Esophagus muscularis mucosa (tissue), 4 donors: ENCODE measurements around the gene RPRD1B. TPM values are rescaled to one million over a fixed set of nuclear protein-coding genes. Genes with fewer than 3 reads are reported as not detected.
"Not testable (repeated sequence)": the region's sequence is repeated elsewhere in the genome, so short reads cannot be mapped to it uniquely, and the experiment has no call there.

Experiments
- DNase-seq: peaks from one replicate; pipeline ENCODE4 v3.0.0-alpha.2; 2017; ENCODE audit errors: extremely low spot score
- H3K27ac ChIP-seq, 4 donors: fragments of 200-600 bp; sonication (generic); replicated peaks in 1 of 4; 1 replicate in 3 of 4; 2 replicates in 1 of 4; pipeline ENCODE4 v1.5.1; 2016 to 2019; ENCODE audit warnings: mild to moderate bottlenecking in 1 of 4
- H3K27me3 ChIP-seq, 4 donors: fragments of 200-600 bp; sonication (generic); one replicate each; pipeline versions ENCODE4 v1.5.1 to v1.6.0; 2016 to 2019
- H3K36me3 ChIP-seq, 4 donors: fragments of 200-600 bp; sonication (generic); one replicate each; pipeline ENCODE4 v1.5.1; 2016 to 2019
- H3K4me1 ChIP-seq, 4 donors: fragments of 200-600 bp; sonication (generic); one replicate each; pipeline ENCODE4 v1.5.1; 2016 to 2019
- H3K4me3 ChIP-seq, 4 donors: fragments of 200-600 bp; sonication (generic); 1 replicate in 2 of 4; 2 replicates in 2 of 4; pipeline ENCODE4 v1.5.1; 2016 to 2019; ENCODE audit warnings: mild to moderate bottlenecking in 4 of 4, moderate library complexity in 1 of 4
- H3K9me3 ChIP-seq, 4 donors: fragments of 200-600 bp; sonication (generic); 1 replicate in 3 of 4; 2 replicates in 1 of 4; pipeline ENCODE4 v1.5.1; 2016 to 2019
- CTCF ChIP-seq, 3 experiments: fragments of 200-600 bp in 2 of 3; fragments of 450-650 bp in 1 of 3; sonication (generic) in 2 of 3; IDR thresholded peaks; one replicate each; pipeline ENCODE4 v1.5.1; 2017 to 2019; ENCODE audit warnings: antibody characterized with exemption in 3 of 3, mild to moderate bottlenecking in 2 of 3, moderate library complexity in 1 of 3
- EP300 ChIP-seq: sonication (generic); formaldehyde crosslinking; IDR thresholded peaks from one replicate; pipeline ENCODE4 v1.6.1; 2017; ENCODE audit warnings: antibody characterized with exemption
- POLR2A ChIP-seq: fragments of 450-650 bp; IDR thresholded peaks from one replicate; pipeline ENCODE4 v1.6.1; 2017; ENCODE audit warnings: antibody characterized with exemption, moderate library complexity, mild to moderate bottlenecking, low read depth
- POLR2AphosphoS5 ChIP-seq, 2 donors: sonication (generic); formaldehyde crosslinking; IDR thresholded peaks; one replicate each; pipeline ENCODE4 v1.6.1; 2017; ENCODE audit warnings: antibody characterized with exemption in 2 of 2
- WGBS: methylation state at CpG from one replicate; pipeline ENCODE4 v1.1.5; 2018; 5-methylcytosine and 5-hydroxymethylcytosine counted together
- intact Hi-C: fragments of 100-400 bp; cut with DNase I; formaldehyde crosslinking; loops from one replicate; pipeline ENCODE4 v1.15.1; 2023
- total RNA-seq, 4 donors: library from RNA; depleted of rRNA; stranded (reverse); fragments of >200 nt; gene quantifications; one replicate each; pipeline versions ENCODE4 v1.1.0 to v1.2.1, GENCODE V29; 2016

The RPRD1B gene
- total RNA-seq, 4 donors from 2014 or later: 26.7 to 39.5 (median 33.8) TPM

- no peak overlapping the region for H3K27ac ChIP-seq
These were observed 72.9 kb downstream of the RPRD1B start for GRCh38 chr20:38106461-38106860.

GRCh38 chr20:38107386-38107785 lies 73.8 kb downstream of the RPRD1B start:
- H3K4me1 ChIP-seq: peaks cover 36 to 39% (median 37%) of the 10 kb centered on the region in 4 donors
- 88% methylated on average over 1 of the region's 1 CpG for WGBS
- H3K27ac ChIP-seq, H3K4me3 ChIP-seq, H3K9me3 ChIP-seq, H3K36me3 ChIP-seq, DNase-seq, H3K27me3 ChIP-seq, intact Hi-C loops: not testable (repeated sequence)

More at GRCh38 chr20:38106461-38106860, 72.9 kb downstream of the RPRD1B start:
- no peaks in the 10 kb centered on the region for H3K36me3 ChIP-seq
- WGBS: 86% methylated on average over 2 of the region's 5 CpGs
- DNase-seq: peak; percentile 86
- H3K4me3 ChIP-seq: no peak overlapping the region
- no peaks in the 10 kb centered on the region for H3K27me3 ChIP-seq
- H3K9me3 ChIP-seq: no peaks in the 10 kb centered on the region
- H3K4me1 ChIP-seq: peaks cover 36 to 38% (median 36%) of the 10 kb centered on the region in 4 donors
- TF ChIP-seq POLR2AphosphoS5 (IDR thresholded peaks at IDR 0.05): no peak
- TF ChIP-seq CTCF (IDR thresholded peaks at IDR 0.05): no peak
- TF ChIP-seq EP300: no peak
- TF ChIP-seq POLR2A: no peak
- intact Hi-C loops: no loop called here

- H3K36me3 ChIP-seq, H3K27me3 ChIP-seq, H3K4me3 ChIP-seq, H3K9me3 ChIP-seq, intact Hi-C loops: not testable (repeated sequence)
- Histone ChIP-seq H3K4me1 (peaks cover 36 to 39% (median 37%) of the 10 kb centered on the region in 4 donors), H3K27ac (peak overlapping the region; percentile 75 to 84 (median 78))
- DNase-seq: peak; percentile 62
- WGBS: 89% methylated on average over 7 of the region's 7 CpGs
These were observed 74.4 kb downstream of the RPRD1B start for GRCh38 chr20:38107916-38108315.

GRCh38 chr20:38108438-38108985 lies 75.0 kb downstream of the RPRD1B start:
- WGBS: 24% methylated on average over 4 of the region's 4 CpGs
- H3K27ac ChIP-seq: peak overlapping the region; percentile 75 to 84 (median 78)
- H3K4me3 ChIP-seq: no peak overlapping the region
- no peaks in the 10 kb centered on the region for H3K27me3 ChIP-seq
- H3K36me3 ChIP-seq: no peaks in the 10 kb centered on the region
- peaks cover 36 to 41% (median 38%) of the 10 kb centered on the region in 4 donors for H3K4me1 ChIP-seq
- peak in 1 of 2 donors; percentile 18 for TF ChIP-seq POLR2AphosphoS5 (IDR thresholded peaks at IDR 0.05)
- no peak for TF ChIP-seq POLR2A
- no peaks in the 10 kb centered on the region for H3K9me3 ChIP-seq
- intact Hi-C loops: no loop called here
- peak; percentile 91 for DNase-seq

- Histone ChIP-seq H3K27ac (peak overlapping the region; percentile 75 to 84 (median 78)), H3K4me3 (no peak overlapping the region), H3K4me1 (peaks cover 36 to 47% (median 40%) of the 10 kb centered on the region in 4 donors), H3K36me3 (no peaks in the 10 kb centered on the region), H3K27me3 (no peaks in the 10 kb centered on the region), H3K9me3 (no peaks in the 10 kb centered on the region)
- DNase-seq: peak; percentile 92
- TF ChIP-seq EP300: no peak
- TF ChIP-seq POLR2AphosphoS5 (IDR thresholded peaks at IDR 0.05): peak in 1 of 2 donors; percentile 55
- intact Hi-C loops: no loop called here
- 72% methylated on average over 2 of the region's 3 CpGs for WGBS
These were observed 75.5 kb downstream of the RPRD1B start for GRCh38 chr20:38108986-38109541.

GRCh38 chr20:38109591-38110524 lies 76.3 kb downstream of the RPRD1B start:
- Histone ChIP-seq H3K27me3 (no peaks in the 10 kb centered on the region), H3K27ac (peak overlapping the region; percentile 75 to 84 (median 78)), H3K4me3 (no peak overlapping the region), H3K9me3 (no peaks in the 10 kb centered on the region), H3K4me1 (peaks cover 36 to 52% (median 40%) of the 10 kb centered on the region in 4 donors), H3K36me3 (no peaks in the 10 kb centered on the region)
- TF ChIP-seq CTCF (IDR thresholded peaks at IDR 0.05) (no peak), EP300 (no peak), POLR2A (no peak), POLR2AphosphoS5 (IDR thresholded peaks at IDR 0.05) (peak; percentile 59 to 75)
- WGBS: 40% methylated on average over 7 of the region's 8 CpGs
- DNase-seq: peak; percentile 94
- intact Hi-C loops: no loop called here
